ENCODE measurements around the gene KCNAB1.

- TF ChIP-seq, protein P1, sequence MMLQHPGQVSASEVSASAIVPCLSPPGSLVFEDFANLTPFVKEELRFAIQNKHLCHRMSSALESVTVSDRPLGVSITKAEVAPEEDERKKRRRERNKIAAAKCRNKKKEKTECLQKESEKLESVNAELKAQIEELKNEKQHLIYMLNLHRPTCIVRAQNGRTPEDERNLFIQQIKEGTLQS (IDR thresholded peaks at IDR 0.05): no peak
- TF ChIP-seq POLR2AphosphoS5 (IDR thresholded peaks at IDR 0.05; ENCODE audit: low read depth, low read length) (no peak), RAD21 (IDR thresholded peaks at IDR 0.05; ENCODE audit: low read depth) (no peak), CTCF (IDR thresholded peaks at IDR 0.05 in 2 of 3, conservative IDR thresholded peaks at IDR 0.05 in 1 of 3; ENCODE audit: borderline replicate concordance in 1 of 3, insufficient read depth in 1 of 3, low read depth in 2 of 3, low read length in 2 of 3) (no peak), EZH2phosphoT487 (IDR thresholded peaks at IDR 0.05; ENCODE audit: borderline replicate concordance) (no peak), JUND (IDR thresholded peaks at IDR 0.05) (no peak), YY1 (IDR thresholded peaks at IDR 0.05; ENCODE audit: extremely low read depth, insufficient replicate concordance, low read depth, low read length) (no peak)
These were observed 467.3 kb downstream of the KCNAB1 start for GRCh38 chr3:156587760-156588069.

Data from HCT116 (cell line).